Right lobe of liver (tissue), 4 donors: ENCODE data around the gene TLE2.

Experiments
- POLR2A ChIP-seq: fragments of 450-650 bp; IDR thresholded peaks from one replicate; pipeline ENCODE4 v1.6.1; 2017; ENCODE audit warnings: antibody characterized with exemption, mild to moderate bottlenecking
- TF ChIP-seq, protein P1 (sequence below), 4 donors: fragments of 200-600 bp in 3 of 4; fragments of 450-650 bp in 1 of 4; IDR thresholded peaks; one replicate each; pipeline versions ENCODE4 v1.5.1 to v1.8.0; 2016 to 2022; ENCODE audit warnings: antibody characterized with exemption in 4 of 4, mild to moderate bottlenecking in 2 of 4
- donor health status: DM: no; HTN: no; CAD: no.
- donor health status: DM: no; HTN: no; CAD: no.
- donor health status: DM: no; HTN: yes; CAD: no.

DNA sequence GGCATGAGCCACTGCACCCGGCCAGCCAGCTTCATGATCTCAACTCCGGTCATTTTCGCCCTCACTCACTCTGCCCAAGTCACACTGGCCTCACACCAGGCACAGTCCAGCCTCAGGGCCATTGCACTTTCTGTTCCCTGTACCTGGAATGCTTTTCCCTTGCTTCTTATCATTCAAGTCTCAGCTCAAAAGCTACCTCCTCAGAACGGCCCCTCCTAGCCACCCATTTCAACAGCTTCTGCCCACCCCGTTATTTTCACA, 2.5 kb upstream of the TLE2 start:
- TF ChIP-seq POLR2A, result no peak
- TF ChIP-seq, protein P1, sequence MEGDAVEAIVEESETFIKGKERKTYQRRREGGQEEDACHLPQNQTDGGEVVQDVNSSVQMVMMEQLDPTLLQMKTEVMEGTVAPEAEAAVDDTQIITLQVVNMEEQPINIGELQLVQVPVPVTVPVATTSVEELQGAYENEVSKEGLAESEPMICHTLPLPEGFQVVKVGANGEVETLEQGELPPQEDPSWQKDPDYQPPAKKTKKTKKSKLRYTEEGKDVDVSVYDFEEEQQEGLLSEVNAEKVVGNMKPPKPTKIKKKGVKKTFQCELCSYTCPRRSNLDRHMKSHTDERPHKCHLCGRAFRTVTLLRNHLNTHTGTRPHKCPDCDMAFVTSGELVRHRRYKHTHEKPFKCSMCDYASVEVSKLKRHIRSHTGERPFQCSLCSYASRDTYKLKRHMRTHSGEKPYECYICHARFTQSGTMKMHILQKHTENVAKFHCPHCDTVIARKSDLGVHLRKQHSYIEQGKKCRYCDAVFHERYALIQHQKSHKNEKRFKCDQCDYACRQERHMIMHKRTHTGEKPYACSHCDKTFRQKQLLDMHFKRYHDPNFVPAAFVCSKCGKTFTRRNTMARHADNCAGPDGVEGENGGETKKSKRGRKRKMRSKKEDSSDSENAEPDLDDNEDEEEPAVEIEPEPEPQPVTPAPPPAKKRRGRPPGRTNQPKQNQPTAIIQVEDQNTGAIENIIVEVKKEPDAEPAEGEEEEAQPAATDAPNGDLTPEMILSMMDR (IDR thresholded peaks at IDR 0.05), result no peak
